HCT116 (cell line): Measurements from ENCODE around the gene DNAJC25. TPM values are rescaled to one million over a fixed set of nuclear protein-coding genes. Genes with fewer than 3 reads are reported as not detected.
A peak's percentile ranks its signal among the peaks of the same experiment; 100 is the strongest.

Experiments used
- ATAC-seq: fragments of 200-7000 bp; cut with Tn5 transposase; 2 replicates; pipeline ENCODE4 v1.9.1; 2020; ENCODE audit warnings: mild to moderate bottlenecking, moderate library complexity
- Bru-seq: library from RNA; stranded (reverse); fragments of 400-500 nt; gene quantifications from one replicate; lab custom pipeline; 2021; lab: Mats Ljungman, UMichigan
- BruChase-seq, 2 experiments: library from RNA; stranded (reverse); fragments of 400-500 nt; gene quantifications; one replicate each; lab custom pipeline; 2021; lab: Mats Ljungman, UMichigan
- BruUV-seq: library from RNA; stranded (reverse); fragments of 400-500 nt; replicated peaks from 2 replicates; lab custom pipeline; 2021; lab: Mats Ljungman, UMichigan
- CTCF ChIA-PET: fragments of 300-600 bp; sonication (Branson Sonifier 250); formaldehyde crosslinking; loops from one replicate; lab custom pipeline; 2021; ENCODE audit warnings: antibody characterized with exemption; lab: Charles Lee
- POLR2A ChIA-PET: fragments of 300-600, 350-600 bp; sonication (Branson Sonifier 250); formaldehyde crosslinking; loops from one replicate; lab custom pipeline; 2021; ENCODE audit warnings: antibody characterized with exemption; lab: Charles Lee
- RAD21 ChIA-PET, 2 experiments: fragments of 300-600 bp; sonication (Branson Sonifier 250); formaldehyde crosslinking; loops; one replicate each; lab custom pipeline; 2023; ENCODE audit warnings: low total read pairs in 2 of 2; ENCODE audit not compliant: uncharacterized antibody in 2 of 2, unreplicated experiment in 2 of 2, low non-redundant PET in 1 of 2; lab: Charles Lee
- DNase-seq: peaks from one replicate; pipeline ENCODE4 v3.0.0-alpha.2; 2010; ENCODE audit warnings: low read depth, low spot score
- H2AFZ ChIP-seq: fragments of 200-600 bp; shearing (Covaris generic), sonication (generic); 2 replicates; pipeline ENCODE4 v1.6.1; 2017; ENCODE audit warnings: low read depth, mixed run types, mixed read lengths, antibody characterized with exemption, low read length; ENCODE audit not compliant: poor library complexity, severe bottlenecking
- H3K27ac ChIP-seq: 2 replicates; pipeline ENCODE4 v1.5.1; 2012; ENCODE audit warnings: low read depth, low read length
- H3K27me3 ChIP-seq: fragments of 200-600 bp; sonication (generic); 2 replicates; pipeline ENCODE4 v1.6.1; 2016; ENCODE audit warnings: mixed run types, low read length, mixed read lengths; ENCODE audit not compliant: insufficient read depth
- H3K36me3 ChIP-seq, 2 experiments: fragments of 200-500 bp in 1 of 2; fragments of 200-600 bp in 1 of 2; sonication (Bioruptor generic) in 1 of 2; sonication (generic) in 1 of 2; 2 replicates each; pipeline versions ENCODE4 v1.5.1 to v1.6.1; 2014 to 2016; ENCODE audit warnings: low read length in 2 of 2, inconsistent platforms in 1 of 2, mixed read lengths in 1 of 2, mixed run types in 1 of 2; ENCODE audit not compliant: insufficient read depth in 2 of 2, control insufficient read depth in 1 of 2
- H3K4me1 ChIP-seq, 2 experiments: fragments of 200-600 bp in 1 of 2; sonication (generic) in 1 of 2; 2 replicates each; pipeline versions ENCODE4 v1.5.1 to v1.6.1; 2012 to 2017; ENCODE audit warnings: low read length in 2 of 2, inconsistent platforms in 1 of 2, mild to moderate bottlenecking in 1 of 2, mixed read lengths in 1 of 2, mixed run types in 1 of 2, moderate library complexity in 1 of 2; ENCODE audit not compliant: insufficient read depth in 2 of 2, control insufficient read depth in 1 of 2
- H3K4me2 ChIP-seq: fragments of 200-600 bp; sonication (generic); 2 replicates; pipeline ENCODE4 v1.6.1; 2017; ENCODE audit warnings: mixed run types, low read length, mixed read lengths
- H3K4me3 ChIP-seq, 2 experiments: fragments of 200-600 bp in 1 of 2; sonication (generic) in 1 of 2; replicated peaks in 1 of 2; 2 replicates each; pipeline ENCODE4 v1.5.1; 2011 to 2016; ENCODE audit warnings: low read length in 2 of 2, control low read depth in 1 of 2, low read depth in 1 of 2, mild to moderate bottlenecking in 1 of 2, mixed read lengths in 1 of 2, mixed run types in 1 of 2
- H3K79me2 ChIP-seq: fragments of 200-600 bp; sonication (generic); 2 replicates; pipeline ENCODE4 v1.6.1; 2017; ENCODE audit warnings: mild to moderate bottlenecking, mixed run types, low read length, moderate library complexity, mixed read lengths; ENCODE audit not compliant: insufficient read depth
- H3K9ac ChIP-seq: fragments of 200-600 bp; sonication (generic); 2 replicates; pipeline ENCODE4 v1.6.1; 2016; ENCODE audit warnings: low read length, mixed read lengths
- H3K9me2 ChIP-seq: fragments of 200-600 bp; sonication (generic), shearing (Covaris generic); 2 replicates; pipeline ENCODE4 v1.6.1; 2017; ENCODE audit warnings: mixed run types, mild to moderate bottlenecking, moderate library complexity; ENCODE audit not compliant: insufficient read depth
- H3K9me3 ChIP-seq, 2 experiments: fragments of 200-500 bp in 1 of 2; fragments of 200-600 bp in 1 of 2; sonication (Bioruptor generic) in 1 of 2; sonication (generic) in 1 of 2; 2 replicates each; pipeline ENCODE4 v1.6.1; 2014 to 2017; ENCODE audit warnings: low read length in 2 of 2, mixed read lengths in 2 of 2, inconsistent platforms in 1 of 2, low read depth in 1 of 2, mild to moderate bottlenecking in 1 of 2, mixed run types in 1 of 2, moderate library complexity in 1 of 2; ENCODE audit not compliant: control insufficient read depth in 1 of 2, insufficient read depth in 1 of 2
- H4K20me1 ChIP-seq: fragments of 200-600 bp; sonication (generic), shearing (Covaris generic); 2 replicates; pipeline ENCODE4 v1.6.1; 2017; ENCODE audit warnings: mixed run types, mild to moderate bottlenecking, moderate library complexity; ENCODE audit not compliant: insufficient read depth
- ATF3 ChIP-seq: IDR thresholded peaks from 2 replicates; pipeline ENCODE4 v1.6.1; 2012
- CEBPB ChIP-seq: IDR thresholded peaks from 2 replicates; pipeline ENCODE4 v1.6.1; 2012; ENCODE audit warnings: low read depth
- EGR1 ChIP-seq: IDR thresholded peaks from 2 replicates; pipeline ENCODE4 v1.6.1; 2012; ENCODE audit warnings: low read depth
- ELF1 ChIP-seq: IDR thresholded peaks from 2 replicates; pipeline ENCODE4 v1.6.1; 2012; ENCODE audit warnings: low read depth, borderline replicate concordance
- EZH2 ChIP-seq: fragments of 200-600 bp; sonication (generic); IDR thresholded peaks from 2 replicates; pipeline ENCODE4 v1.6.1; 2017; ENCODE audit warnings: antibody characterized with exemption, mixed run types
- EZH2phosphoT487 ChIP-seq: fragments of 200-600 bp; IDR thresholded peaks from 2 replicates; pipeline ENCODE4 v1.6.1; 2018; ENCODE audit warnings: antibody characterized with exemption, borderline replicate concordance
- FOSL1 ChIP-seq: IDR thresholded peaks from 2 replicates; pipeline ENCODE4 v1.6.1; 2012; ENCODE audit warnings: low read depth
- MAX ChIP-seq: IDR thresholded peaks from 2 replicates; pipeline ENCODE4 v1.6.1; 2012
- POLR2A ChIP-seq: IDR thresholded peaks from 2 replicates; pipeline ENCODE4 v1.7.0; 2011; ENCODE audit warnings: borderline replicate concordance; ENCODE audit not compliant: insufficient read depth, insufficient read length; ENCODE audit errors: extremely low read depth
- POLR2AphosphoS5 ChIP-seq: IDR thresholded peaks from 2 replicates; pipeline ENCODE4 v1.6.1; 2011; ENCODE audit warnings: mild to moderate bottlenecking, low read depth, low read length, moderate library complexity
- RAD21 ChIP-seq: IDR thresholded peaks from 2 replicates; pipeline ENCODE4 v1.6.1; 2012; ENCODE audit warnings: low read depth, mild to moderate bottlenecking
- REST ChIP-seq: IDR thresholded peaks from 2 replicates; pipeline ENCODE4 v1.6.1; 2012; ENCODE audit warnings: low read depth
- SIN3A ChIP-seq: IDR thresholded peaks from 2 replicates; pipeline ENCODE4 v1.6.1; 2012; ENCODE audit warnings: low read depth
- SP1 ChIP-seq: IDR thresholded peaks from 2 replicates; pipeline ENCODE4 v1.6.1; 2012; ENCODE audit warnings: low read depth
- SRF ChIP-seq: IDR thresholded peaks from 2 replicates; pipeline ENCODE4 v1.6.1; 2012; ENCODE audit warnings: low read depth
- TCF7L2 ChIP-seq: IDR thresholded peaks from 2 replicates; pipeline ENCODE4 v1.7.0; 2011; ENCODE audit warnings: borderline replicate concordance, inconsistent platforms; ENCODE audit not compliant: insufficient read depth, insufficient read length; ENCODE audit errors: extremely low read depth
- ZFX ChIP-seq: fragments of 450-650 bp; IDR thresholded peaks from 2 replicates; pipeline ENCODE4 v1.6.1; 2017
- intact Hi-C: fragments of 100-400 bp; cut with micrococcal nuclease; formaldehyde crosslinking; loops from 2 replicates; pipeline ENCODE4 v1.10.0; 2022
- long read RNA-seq: library from polyadenylated mRNA; unstranded; transcript quantifications from one replicate; pipeline ENCODE4 v2.0.0, GENCODE V29; 2021; ENCODE audit not compliant: unreplicated experiment
- polyA plus RNA-seq: library from polyadenylated mRNA; unstranded; fragments of >200 nt; gene quantifications from 2 replicates; pipeline ENCODE4 v1.2.1, GENCODE V29; 2012; ENCODE audit warnings: missing spikeins
- total RNA-seq: library from RNA; stranded (reverse); gene quantifications from one replicate; pipeline ENCODE4 v1.2.1, GENCODE V29; 2021; ENCODE audit not compliant: unreplicated experiment
- TF ChIP-seq, protein P1 (sequence below): IDR thresholded peaks from 2 replicates; pipeline ENCODE4 v1.6.1; 2011; ENCODE audit warnings: mild to moderate bottlenecking, low read length, moderate library complexity; ENCODE audit not compliant: insufficient replicate concordance; ENCODE audit errors: extremely low read depth

The DNAJC25 gene
- total RNA-seq (7.1 TPM), Bru-seq, nascent RNA (percentile 89 among the genes with signal in this experiment), BruChase-seq, experiment 1, labeled RNA remaining after a 6-hour chase (percentile 97 among the genes with signal in this experiment), BruChase-seq, experiment 2, labeled RNA remaining after a 2-hour chase (percentile 94 among the genes with signal in this experiment)
- polyA plus RNA-seq = 2.4 and 3.2 TPM in 2 replicates
- long read RNA-seq, partial matches to known transcripts = 2 of 11 reads
- long read RNA-seq, other reads (novel, unspliced or antisense) = 3 of 11 reads

GRCh38 chr9:111631214-111631971 lies at the start of gene DNAJC25:
Gene DNAJC25 (plus strand): TSS chr9:111631334. CDS start chr9:111631408, 74 bp downstream.
- no peaks in the 10 kb centered on the region for H3K9me3 ChIP-seq
- peak within 1 kb of the TSS; percentile 81 for H3K27ac ChIP-seq
- CTCF ChIA-PET = interaction anchor here (0.9 to 1.1 kb wide), 2 partner anchors 10 to 33 kb away, joined by 5 to 8 read pairs; no protein-coding TSS in a partner anchor
- H3K4me2 ChIP-seq = peak within 1 kb of the TSS; percentile 75
- H3K4me1 ChIP-seq = peaks cover 2 to 17% of the 10 kb centered on the region in 2 experiments; a peak in 2 of 4 replicates
- POLR2A ChIA-PET = interaction anchor here (0.7 to 1.7 kb wide), 8 partner anchors 10 to 113 kb away, joined by 3 to 13 read pairs (median 3); partner anchors contain the start of gene GNG10
- peak; percentile 98 for ATAC-seq
- DNase-seq = peak; percentile 97
- intact Hi-C loops = loop anchor here (5.0 to 10.0 kb wide), 2 partner anchors 443 to 701 kb away; partner anchors contain the start of gene PTBP3
- H3K4me3 ChIP-seq = peak within 1 kb of the TSS; percentile 93
- H3K9ac ChIP-seq = peak within 1 kb of the TSS; percentile 93
- H3K79me2 ChIP-seq = peaks cover 51% of the 10 kb centered on the region
- BruUV-seq = no TSS peak
- H4K20me1 ChIP-seq = peaks cover 7% of the 10 kb centered on the region; the same call in 1 of the 2 replicates
- peak within 1 kb of the TSS; percentile 96 for H2AFZ ChIP-seq
- RAD21 ChIA-PET = no interaction called here
- H3K36me3 ChIP-seq = 0 out of 4 replicates have a peak, but pooled peaks cover 0 to 6% of the 10 kb centered on the region in 2 experiments
- H3K9me2 ChIP-seq = no peaks in the 10 kb centered on the region
- TF ChIP-seq SP1 (no peak), MAX (peak; percentile 54), ZFX (peak; percentile 97), ELF1 (no peak), POLR2AphosphoS5 (peak; percentile 100), FOSL1 (no peak), CEBPB (no peak), ATF3 (no peak), SRF (peak; percentile 45; the same call in 1 of the 2 replicates), EGR1 (no peak), SIN3A (peak; percentile 80; the same call in 1 of the 2 replicates), EZH2 (no peak), POLR2A (peak; percentile 99), TCF7L2 (no peak), RAD21 (no peak), REST (no peak), EZH2phosphoT487 (no peak)
- TF ChIP-seq, protein P1, sequence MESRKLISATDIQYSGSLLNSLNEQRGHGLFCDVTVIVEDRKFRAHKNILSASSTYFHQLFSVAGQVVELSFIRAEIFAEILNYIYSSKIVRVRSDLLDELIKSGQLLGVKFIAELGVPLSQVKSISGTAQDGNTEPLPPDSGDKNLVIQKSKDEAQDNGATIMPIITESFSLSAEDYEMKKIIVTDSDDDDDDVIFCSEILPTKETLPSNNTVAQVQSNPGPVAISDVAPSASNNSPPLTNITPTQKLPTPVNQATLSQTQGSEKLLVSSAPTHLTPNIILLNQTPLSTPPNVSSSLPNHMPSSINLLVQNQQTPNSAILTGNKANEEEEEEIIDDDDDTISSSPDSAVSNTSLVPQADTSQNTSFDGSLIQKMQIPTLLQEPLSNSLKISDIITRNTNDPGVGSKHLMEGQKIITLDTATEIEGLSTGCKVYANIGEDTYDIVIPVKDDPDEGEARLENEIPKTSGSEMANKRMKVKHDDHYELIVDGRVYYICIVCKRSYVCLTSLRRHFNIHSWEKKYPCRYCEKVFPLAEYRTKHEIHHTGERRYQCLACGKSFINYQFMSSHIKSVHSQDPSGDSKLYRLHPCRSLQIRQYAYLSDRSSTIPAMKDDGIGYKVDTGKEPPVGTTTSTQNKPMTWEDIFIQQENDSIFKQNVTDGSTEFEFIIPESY = peak; percentile 10
- TF ChIP-seq, all 23 proteins: peak for 7
- H3K27me3 ChIP-seq = no peaks in the 10 kb centered on the region
